DND-41 (cell line): Measurements from ENCODE around the gene GLCCI1.

Source experiments
- ATAC-seq: fragments of 200-7000 bp; cut with Tn5 transposase; 3 replicates; pipeline ENCODE4 v1.9.1; 2021; ENCODE audit warnings: low read depth; ENCODE audit not compliant: insufficient read depth
- DNase-seq: peaks from one replicate; pipeline ENCODE4 v3.0.0-alpha.2; 2020
- H2AFZ ChIP-seq: 2 replicates; pipeline ENCODE4 v1.6.0; 2012; ENCODE audit warnings: low read depth, low read length
- H3K27ac ChIP-seq: 2 replicates; pipeline ENCODE4 v1.5.1; 2012; ENCODE audit warnings: low read length, inconsistent platforms
- H3K27me3 ChIP-seq: fragments of 200-600 bp; sonication (generic); 2 replicates; pipeline ENCODE4 v1.6.0; 2012; ENCODE audit warnings: low read length, mild to moderate bottlenecking, inconsistent platforms; ENCODE audit not compliant: insufficient read depth, poor library complexity
- H3K36me3 ChIP-seq: 2 replicates; pipeline ENCODE4 v1.5.1; 2012; ENCODE audit warnings: low read length, inconsistent platforms; ENCODE audit not compliant: insufficient read depth
- H3K4me1 ChIP-seq: 2 replicates; pipeline ENCODE4 v1.5.1; 2012; ENCODE audit warnings: mild to moderate bottlenecking, low read length; ENCODE audit not compliant: insufficient read depth
- H3K4me2 ChIP-seq: 2 replicates; pipeline ENCODE4 v1.6.0; 2012; ENCODE audit warnings: mild to moderate bottlenecking, moderate library complexity, low read length, inconsistent platforms; ENCODE audit not compliant: insufficient read depth
- H3K4me3 ChIP-seq, 2 experiments: fragments of 200-600 bp in 1 of 2; shearing (Covaris generic) in 1 of 2; 2 replicates each; pipeline ENCODE4 v1.5.1; 2012 to 2016; ENCODE audit warnings: inconsistent platforms in 2 of 2, low read length in 2 of 2, mild to moderate bottlenecking in 2 of 2, low read depth in 1 of 2, moderate library complexity in 1 of 2
- H3K79me2 ChIP-seq: 2 replicates; pipeline ENCODE4 v1.6.0; 2012; ENCODE audit warnings: low read length, inconsistent platforms; ENCODE audit not compliant: insufficient read depth
- H3K9ac ChIP-seq: 2 replicates; pipeline ENCODE4 v1.6.0; 2012; ENCODE audit warnings: low read depth, mild to moderate bottlenecking, inconsistent platforms, low read length, moderate library complexity
- H3K9me3 ChIP-seq: 2 replicates; pipeline ENCODE4 v1.5.1; 2012; ENCODE audit warnings: low read length, moderate library complexity, mild to moderate bottlenecking, inconsistent platforms; ENCODE audit not compliant: insufficient read depth, severe bottlenecking
- H4K20me1 ChIP-seq: 2 replicates; pipeline ENCODE4 v1.6.0; 2012; ENCODE audit warnings: low read length; ENCODE audit not compliant: insufficient read depth
- CTCF ChIP-seq: IDR thresholded peaks from 2 replicates; pipeline ENCODE4 v1.5.1; 2012; ENCODE audit warnings: borderline replicate concordance, low read length, moderate library complexity, mild to moderate bottlenecking; ENCODE audit not compliant: poor library complexity, severe bottlenecking; ENCODE audit errors: extremely low read depth
- EZH2 ChIP-seq: IDR thresholded peaks from 3 replicates; pipeline ENCODE4 v1.6.1; 2012; ENCODE audit warnings: borderline replicate concordance, low read depth, mild to moderate bottlenecking, moderate library complexity, low read length, inconsistent platforms; ENCODE audit not compliant: severe bottlenecking

Gene GLCCI1

GRCh38 chr7:8134089-8134733, 165.6 kb downstream of the GLCCI1 start:
- Histone ChIP-seq H3K36me3 (no peaks in the 10 kb centered on the region), H3K9ac (no peak overlapping the region), H3K79me2 (no peaks in the 10 kb centered on the region), H3K27me3 (no peaks in the 10 kb centered on the region), H3K27ac (no peak overlapping the region), H3K4me1 (peaks cover 26% of the 10 kb centered on the region), H3K4me3 (no peak overlapping the region), H4K20me1 (no peaks in the 10 kb centered on the region), H2AFZ (no peak overlapping the region), H3K9me3 (no peaks in the 10 kb centered on the region), H3K4me2 (no peak overlapping the region)
- DNase-seq (no peak), ATAC-seq (no peak)
- TF ChIP-seq EZH2 (no peak), CTCF (no peak)

GRCh38 chr7:8135417-8135816, 166.8 kb downstream of the GLCCI1 start:
- H3K36me3 ChIP-seq: no peaks in the 10 kb centered on the region
- no peak for DNase-seq
- TF ChIP-seq EZH2: no peak
- no peak overlapping the region for H3K9ac ChIP-seq
- peaks cover 23% of the 10 kb centered on the region for H3K4me1 ChIP-seq
- no peaks in the 10 kb centered on the region for H3K9me3 ChIP-seq
- H4K20me1 ChIP-seq: no peaks in the 10 kb centered on the region
- H2AFZ ChIP-seq: no peak overlapping the region
- H3K4me2 ChIP-seq: no peak overlapping the region
- no peaks in the 10 kb centered on the region for H3K27me3 ChIP-seq
- no peak overlapping the region for H3K4me3 ChIP-seq
- ATAC-seq: no peak
- no peak overlapping the region for H3K27ac ChIP-seq
- no peaks in the 10 kb centered on the region for H3K79me2 ChIP-seq

GRCh38 chr7:8136051-8136730, 167.6 kb downstream of the GLCCI1 start:
- Histone ChIP-seq H3K27ac (no peak overlapping the region), H3K79me2 (no peaks in the 10 kb centered on the region), H3K4me3 (no peak overlapping the region), H4K20me1 (no peaks in the 10 kb centered on the region), H3K9ac (no peak overlapping the region), H2AFZ (no peak overlapping the region), H3K36me3 (no peaks in the 10 kb centered on the region), H3K27me3 (no peaks in the 10 kb centered on the region), H3K4me1 (peaks cover 18% of the 10 kb centered on the region), H3K9me3 (no peaks in the 10 kb centered on the region), H3K4me2 (no peak overlapping the region)
- DNase-seq: no peak
- TF ChIP-seq EZH2 (no peak), CTCF (no peak)
- ATAC-seq: no peak
